CD4-positive, alpha-beta T cell treated with Interleukin-2 at 100 ng/mL for 4 hours (primary cell): ENCODE results near the gene RPLP2.

Experiments used
- DNase-seq: peaks from one replicate; pipeline ENCODE4 v3.0.0-alpha.2; 2020; ENCODE audit warnings: low spot score

RPLP2 gene

DNA sequence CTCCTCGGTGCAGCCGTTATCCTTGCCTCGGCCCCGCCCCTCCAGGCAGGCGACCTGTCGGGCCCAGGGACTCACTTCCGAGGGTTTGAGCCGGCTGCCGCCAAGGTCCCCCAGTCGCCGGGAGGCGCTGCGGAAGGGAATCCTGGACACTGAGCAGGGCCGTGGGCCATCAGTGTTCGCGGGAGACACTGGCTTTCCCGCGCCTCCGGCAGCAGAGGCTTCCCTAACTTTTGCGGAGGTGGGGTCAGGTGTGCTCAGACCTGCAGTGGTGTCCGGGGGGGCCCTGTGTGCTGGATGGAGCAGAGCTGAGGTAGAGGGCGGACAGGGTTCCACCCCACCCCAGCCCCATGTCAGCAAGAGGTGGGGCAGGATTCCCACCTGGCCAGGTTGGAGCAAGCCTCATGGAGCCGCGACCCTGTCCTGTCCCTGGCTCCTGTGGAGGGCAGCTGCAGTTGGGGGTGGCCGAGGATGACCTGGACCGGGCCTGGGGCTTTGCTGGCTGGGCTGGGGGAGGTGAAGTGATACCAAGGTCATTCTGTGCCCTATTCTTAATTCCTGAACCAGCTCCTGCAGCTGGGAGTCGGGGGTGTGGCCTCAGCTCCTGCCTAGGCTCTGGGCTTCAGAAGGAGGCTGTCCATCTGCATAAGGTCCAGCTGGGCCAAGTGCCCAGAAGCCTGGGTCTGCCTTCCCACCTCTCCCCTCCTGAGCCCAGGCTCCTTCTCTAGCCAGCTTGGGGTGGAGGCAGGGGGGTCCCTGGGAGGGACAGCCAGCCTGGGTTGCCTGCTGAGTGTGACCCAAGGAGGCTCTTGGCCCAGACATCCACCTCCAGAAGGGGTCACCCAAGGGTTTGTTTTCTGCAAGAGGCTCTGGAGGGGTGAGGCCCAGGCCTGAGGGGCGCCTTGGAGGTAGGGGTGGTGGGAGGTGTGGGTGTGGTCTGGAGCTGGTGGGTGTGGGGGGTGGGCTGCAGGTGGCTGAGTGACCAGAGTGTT is 41.3 kb downstream of the RPLP2 start:
- DNase-seq: no peak

DNA sequence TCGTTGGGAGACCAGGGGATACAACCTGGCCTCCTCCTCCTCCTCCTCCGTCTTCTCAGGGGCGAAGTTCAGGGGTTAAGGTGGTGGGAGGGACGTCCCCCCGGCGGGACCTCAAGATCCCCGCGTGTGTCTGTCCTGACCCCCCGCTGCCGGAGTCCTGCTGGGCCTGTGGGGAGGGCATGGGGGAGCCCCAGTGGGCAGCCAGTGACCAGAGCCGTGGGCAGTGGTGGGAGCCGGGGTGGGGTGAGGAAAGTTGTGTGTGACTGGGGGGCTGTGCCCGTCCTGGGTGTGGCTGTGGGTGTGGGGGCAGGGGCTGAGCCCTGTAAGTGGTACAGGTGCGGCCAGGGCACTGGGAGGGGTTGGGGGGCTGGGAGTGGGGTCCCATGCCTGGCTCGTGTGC is 43.0 kb downstream of the RPLP2 start:
- no peak for DNase-seq

DNA sequence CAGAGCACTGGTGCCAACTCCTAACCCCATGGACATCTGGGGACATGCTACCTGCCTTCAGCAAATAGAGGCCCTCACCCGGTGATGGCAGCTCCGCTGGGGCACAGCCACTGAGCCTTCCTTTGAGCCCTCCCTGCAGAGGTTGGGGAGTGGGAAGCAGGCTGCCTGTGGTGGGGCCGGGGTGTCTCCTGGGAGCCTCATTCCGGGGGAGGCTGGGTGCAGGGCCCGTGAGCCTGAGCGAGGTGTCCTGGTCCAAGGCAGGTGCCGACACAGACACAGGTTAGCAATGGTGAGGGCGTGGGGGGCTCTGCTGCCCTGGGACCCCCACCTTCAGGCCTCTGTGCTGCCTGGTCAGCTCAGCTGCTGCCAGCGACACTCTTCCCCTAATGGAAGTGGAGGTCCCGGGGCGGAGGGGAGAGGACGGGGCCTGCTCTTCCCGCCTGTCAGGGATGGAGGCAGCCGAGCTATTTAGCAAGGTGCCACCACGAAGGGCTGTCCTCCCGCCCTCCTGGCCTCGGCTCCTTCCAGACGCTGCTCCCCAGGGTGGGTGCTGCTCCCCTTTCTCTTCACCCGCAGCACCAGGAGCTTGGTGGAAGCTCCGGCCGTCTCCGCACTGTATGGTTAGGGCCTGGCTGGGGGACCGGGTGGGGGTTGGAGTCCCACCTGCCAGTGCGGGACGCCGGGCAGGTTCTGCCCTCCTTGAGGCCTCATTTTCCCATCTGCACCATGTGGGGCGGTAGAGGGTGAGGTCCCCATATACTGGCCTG is 44.1 kb downstream of the RPLP2 start:
- no peak for DNase-seq

DNA sequence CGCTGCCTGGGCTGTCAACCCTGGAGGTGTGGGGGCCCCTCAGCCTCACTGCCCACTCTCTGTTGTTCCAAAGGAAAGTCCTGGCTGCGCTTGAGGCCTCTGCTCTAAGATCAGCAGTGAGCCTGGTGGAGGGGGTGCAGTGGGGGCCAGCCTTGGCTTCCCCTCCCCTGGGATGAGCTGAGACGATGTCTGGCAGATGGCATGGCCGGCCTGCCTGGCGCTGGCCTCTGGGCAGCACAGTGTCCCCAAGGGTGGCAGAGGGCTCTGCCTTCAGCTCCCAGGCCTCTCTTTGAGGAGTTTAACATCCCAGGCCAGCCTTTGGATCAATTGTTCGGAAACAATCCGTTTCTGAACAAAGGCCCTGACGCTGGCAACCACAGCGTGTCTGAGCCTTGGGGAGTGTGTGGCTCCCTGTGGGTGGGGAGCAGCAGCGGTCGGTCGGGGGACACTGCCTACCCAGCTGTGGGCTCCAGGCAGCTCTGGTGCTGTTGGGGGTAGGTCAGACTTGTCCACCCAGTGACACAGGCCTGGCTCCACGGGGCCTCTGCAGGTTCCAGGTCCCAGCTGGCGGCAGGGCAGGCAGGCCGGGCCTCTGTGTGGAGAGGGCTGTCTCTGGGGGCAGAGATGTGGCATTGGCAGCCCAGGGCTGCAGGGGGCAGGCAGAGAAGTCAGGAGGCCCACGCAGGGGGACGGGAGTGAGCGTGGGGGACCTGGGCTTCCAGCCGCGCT is 45.0 kb downstream of the RPLP2 start:
- no peak for DNase-seq

DNA sequence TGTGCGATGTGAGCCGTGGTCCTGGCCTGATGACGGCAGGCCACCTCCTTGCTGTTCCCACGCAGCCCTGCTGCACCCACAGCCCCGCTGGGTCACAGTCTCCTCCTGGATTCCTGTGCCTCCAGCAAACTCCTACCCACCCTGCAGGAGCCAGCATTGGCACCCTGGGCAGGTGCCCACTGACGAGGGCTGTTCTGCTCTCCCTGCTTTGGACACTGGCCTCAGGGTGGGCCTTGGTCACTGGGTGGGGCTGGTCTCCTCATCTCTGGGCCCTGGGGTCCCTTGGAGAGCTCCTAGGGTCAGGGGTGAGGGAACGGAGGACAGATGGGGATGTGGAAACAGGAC is 45.5 kb downstream of the RPLP2 start:
- no peak for DNase-seq

DNA sequence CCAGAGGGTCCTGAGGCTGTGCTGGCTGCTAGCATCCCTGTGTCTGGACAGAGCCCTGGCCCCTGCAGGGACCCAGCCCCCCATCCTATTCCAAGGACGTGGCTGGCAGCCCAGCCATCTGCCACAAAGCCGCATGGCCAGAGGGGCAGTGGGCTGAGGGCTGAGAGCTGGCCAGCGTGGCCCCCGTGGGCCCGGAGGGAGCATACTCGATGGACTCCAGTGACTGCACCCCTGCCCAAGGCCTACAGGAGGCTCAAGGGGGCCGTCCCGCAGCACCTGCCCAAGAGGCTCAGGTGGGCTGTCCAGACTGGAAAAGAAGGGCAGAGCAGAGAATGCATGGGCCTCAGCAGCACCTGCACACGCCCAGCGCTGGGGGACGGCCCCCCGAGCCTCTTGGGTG is 46.0 kb downstream of the RPLP2 start:
- DNase-seq: no peak

DNA sequence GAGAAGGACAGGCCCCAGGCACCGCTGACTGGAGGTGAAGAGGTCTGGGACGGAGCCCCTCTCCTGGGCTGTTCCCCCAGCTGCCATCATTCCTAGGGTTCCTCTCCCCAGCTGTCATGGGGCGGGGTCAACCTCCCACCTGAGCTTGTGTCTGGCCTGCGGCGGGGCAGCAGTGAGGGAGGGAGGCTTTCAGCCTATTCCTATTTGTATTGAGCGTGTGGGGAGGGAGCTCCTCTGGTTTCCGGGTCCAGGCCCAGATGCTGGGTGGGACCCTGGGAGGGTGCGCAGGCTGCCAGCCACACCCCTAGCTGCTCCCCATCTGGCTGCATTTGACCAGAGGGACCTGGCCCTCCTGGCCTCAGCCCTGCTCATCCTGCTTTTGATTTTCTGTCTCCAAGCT is 46.6 kb downstream of the RPLP2 start:
- no peak for DNase-seq

DNA sequence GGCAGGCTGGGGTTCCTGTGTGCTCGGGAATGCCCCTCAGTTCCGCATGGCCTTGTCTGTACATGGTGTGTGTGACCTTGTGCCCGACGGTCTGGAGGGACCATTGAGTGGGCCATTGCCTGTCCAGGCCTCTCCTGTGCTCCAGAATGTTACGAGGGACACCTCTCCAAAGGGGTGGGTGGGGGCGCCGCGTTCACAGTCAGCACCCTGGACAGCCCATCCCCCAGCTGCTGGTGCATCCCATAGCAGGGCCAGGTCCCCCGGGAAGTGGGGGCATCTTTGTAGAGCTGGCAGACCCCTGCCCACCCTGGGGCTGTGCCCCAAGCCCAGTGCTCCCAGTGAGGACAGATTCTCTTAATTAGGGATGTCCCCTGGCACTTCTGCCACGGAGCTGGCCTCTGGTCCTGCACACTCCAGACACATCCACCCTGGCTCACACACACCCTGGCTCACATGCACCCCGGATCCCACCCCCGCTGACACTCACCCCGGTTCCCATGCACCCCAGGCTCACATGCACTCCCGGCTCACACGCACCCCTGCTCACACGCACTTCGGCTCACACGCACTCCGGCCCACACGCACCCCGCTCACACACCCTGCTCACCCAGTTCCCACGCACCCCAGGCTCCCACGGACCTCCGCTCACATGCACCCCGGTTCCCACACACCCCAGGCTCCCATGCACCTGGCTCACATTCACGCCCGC is 48.4 kb downstream of the RPLP2 start:
- no peak for DNase-seq

DNA sequence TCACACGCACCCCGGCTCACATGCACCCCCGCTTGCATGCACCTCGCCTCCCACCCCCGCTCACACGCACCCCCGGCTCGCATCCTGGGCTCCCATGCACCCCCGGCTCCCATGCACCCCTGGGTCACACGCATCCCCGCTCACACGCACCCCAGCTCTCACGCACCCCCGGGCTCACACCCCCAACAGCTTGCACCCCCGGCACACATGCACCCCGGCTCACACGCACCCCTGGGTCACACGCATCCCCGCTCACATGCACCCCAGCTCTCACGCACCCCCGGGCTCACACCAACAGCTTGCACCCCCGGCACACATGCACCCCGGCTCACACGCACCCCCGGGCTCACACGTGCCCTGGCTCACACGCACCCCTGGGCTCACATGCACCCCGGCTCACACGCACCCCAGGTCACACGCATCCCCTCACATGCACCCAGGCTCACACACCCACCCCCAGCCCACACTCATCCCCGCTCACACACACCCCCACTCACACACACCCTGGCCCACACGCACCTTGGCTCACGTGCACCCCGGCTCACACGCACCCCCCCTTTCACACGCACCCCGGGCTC is 49.1 kb downstream of the RPLP2 start:
- DNase-seq: no peak

DNA sequence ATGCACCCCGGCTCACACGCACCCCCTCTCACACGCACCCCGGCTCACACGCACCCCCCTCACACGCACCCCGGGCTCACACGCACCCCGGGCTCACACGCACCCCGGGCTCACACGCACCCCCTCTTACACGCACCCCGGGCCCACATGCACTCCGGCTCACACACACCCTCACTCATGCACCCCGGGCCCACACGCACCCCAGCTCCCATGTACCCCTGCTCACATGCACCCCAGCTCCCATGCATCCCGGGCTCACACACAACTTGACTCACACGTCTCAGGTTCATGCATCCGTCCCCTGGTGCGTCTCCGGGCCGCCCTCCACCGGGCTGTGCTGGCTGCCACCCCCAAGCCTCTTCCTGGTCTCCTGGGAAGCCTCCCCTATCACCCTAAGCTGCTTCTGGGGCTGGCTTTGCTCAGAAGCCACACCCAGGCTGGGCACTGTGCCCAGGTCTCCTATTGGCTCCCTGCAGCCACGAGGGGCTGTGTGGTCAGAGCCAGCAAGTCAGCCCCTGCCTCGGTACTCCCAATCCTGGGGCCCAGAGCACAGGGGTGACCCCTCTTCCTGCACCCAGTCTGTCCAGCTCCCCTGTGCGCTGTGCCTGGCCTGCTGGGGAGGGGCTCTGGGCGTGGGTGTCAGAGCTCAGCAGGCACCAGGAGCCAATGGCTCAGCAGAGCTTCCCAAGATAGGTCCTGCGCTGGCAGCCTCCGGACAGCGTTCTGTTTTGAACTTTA is 49.8 kb downstream of the RPLP2 start:
- DNase-seq: no peak

DNA sequence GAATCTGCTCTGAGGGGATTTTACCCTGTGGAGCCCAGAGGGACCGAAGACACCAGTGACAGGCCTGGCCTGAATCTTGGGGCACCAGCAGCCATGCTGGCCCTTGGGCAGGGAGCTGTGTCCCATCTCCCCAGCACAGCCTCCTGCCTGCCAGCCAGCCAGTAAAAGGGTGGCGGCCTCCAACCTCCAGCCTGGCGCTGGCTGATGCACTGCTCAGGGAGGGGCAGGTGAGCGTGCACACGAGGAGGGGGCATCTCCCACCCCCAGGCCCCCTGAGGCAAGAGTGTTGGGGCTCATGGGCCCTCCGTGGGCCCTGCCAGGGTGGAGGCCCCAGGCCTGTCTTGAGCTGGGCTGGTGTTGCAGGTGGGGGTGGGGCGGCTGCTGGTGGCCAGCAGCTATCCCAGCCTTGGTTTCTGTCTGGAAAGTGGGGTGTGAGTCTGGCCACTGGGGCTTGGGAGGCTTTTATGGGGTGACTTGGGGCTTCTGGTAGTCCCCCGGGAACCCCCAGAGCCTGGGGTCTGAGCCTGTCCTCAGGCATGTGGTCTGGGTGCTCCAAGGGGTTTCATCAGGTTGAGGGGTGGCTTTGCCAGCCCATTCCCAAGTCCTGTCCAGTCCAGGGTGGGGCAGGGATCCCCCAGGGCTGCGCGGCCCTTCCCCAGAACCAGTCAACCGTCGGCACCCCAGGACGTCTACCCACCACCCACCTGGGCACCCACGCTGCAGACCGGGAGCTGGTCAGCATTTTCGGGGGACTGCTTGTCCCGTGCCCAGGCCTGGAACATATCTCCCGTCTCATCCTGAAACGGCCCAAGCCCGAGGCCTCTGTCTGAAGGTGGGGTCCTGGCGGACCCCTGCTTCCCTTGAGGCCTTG is 50.7 kb downstream of the RPLP2 start:
- DNase-seq: no peak

DNA sequence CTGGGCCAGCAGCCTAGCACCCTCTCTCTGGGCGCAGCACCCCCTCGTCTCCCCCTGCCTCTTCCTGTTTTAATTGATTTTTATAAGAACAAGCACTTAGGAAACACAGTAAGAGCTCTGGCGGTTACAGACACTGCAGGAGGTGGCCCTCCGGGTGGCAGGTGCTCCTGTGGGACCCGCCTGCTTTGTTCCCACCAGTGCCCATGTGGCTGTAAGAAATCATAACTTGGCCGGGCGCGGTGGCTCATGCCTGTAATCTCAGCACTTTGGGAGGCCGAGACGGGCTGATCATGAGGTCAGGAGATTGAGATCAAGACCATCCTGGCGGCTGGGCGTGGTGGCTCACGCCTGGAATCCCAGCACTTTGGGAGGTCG is 51.3 kb downstream of the RPLP2 start:
- DNase-seq: no peak

DNA sequence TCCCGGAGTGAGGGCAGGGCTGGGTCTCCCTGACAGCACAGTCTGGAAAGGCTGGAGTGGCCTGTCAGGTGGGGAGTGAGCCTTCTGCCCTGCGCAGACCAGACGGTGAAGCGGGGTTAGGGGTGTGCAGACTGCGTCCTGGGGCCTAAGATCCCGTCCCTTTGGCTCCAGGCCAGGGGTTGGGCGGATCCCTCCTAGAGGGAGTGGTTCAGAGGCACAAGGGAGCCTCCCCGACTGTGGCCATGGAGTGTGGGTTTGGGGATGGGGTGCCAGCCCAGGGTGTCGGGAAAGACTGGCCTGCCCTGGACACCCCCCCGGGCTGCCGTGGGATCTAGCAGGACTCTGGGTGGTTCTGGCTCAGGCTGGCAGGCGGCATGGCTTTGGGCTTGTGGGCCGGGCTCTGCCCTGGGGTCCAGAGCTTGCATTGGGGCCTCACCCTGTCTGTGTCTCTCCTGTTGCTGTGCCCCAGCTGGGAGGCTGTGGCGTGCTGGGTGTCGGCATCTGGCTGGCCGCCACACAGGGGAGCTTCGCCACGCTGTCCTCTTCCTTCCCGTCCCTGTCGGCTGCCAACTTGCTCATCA is 52.4 kb downstream of the RPLP2 start:
- no peak for DNase-seq
